GM23338 (cell line): ENCODE measurements around the gene ETFB. TPM values are rescaled to one million over a fixed set of nuclear protein-coding genes. Genes with fewer than 3 reads are reported as not detected.

Experiments used
- ATAC-seq: fragments of 200-7000 bp; cut with Tn5 transposase; 3 replicates; pipeline ENCODE4 v1.9.1; 2020
- DNase-seq: peaks from one replicate; pipeline ENCODE4 v3.0.0-alpha.2; 2015; ENCODE audit warnings: low spot score
- H2AFZ ChIP-seq: fragments of 200-600 bp; sonication (generic); 2 replicates; pipeline ENCODE4 v1.8.0; 2016; ENCODE audit warnings: antibody characterized with exemption, mild to moderate bottlenecking, moderate library complexity
- H3F3A ChIP-seq: fragments of 200-600 bp; sonication (generic); replicated peaks from 2 replicates; pipeline ENCODE4 v1.8.0; 2017; ENCODE audit warnings: antibody characterized with exemption, mixed run types, low read depth
- H3K27ac ChIP-seq: fragments of 200-600 bp; sonication (generic); 2 replicates; pipeline ENCODE4 v1.6.1; 2016; ENCODE audit warnings: low read depth
- H3K27me3 ChIP-seq: fragments of 200-600 bp; sonication (generic); 2 replicates; pipeline ENCODE4 v1.8.0; 2016; ENCODE audit warnings: mild to moderate bottlenecking, mixed run types, moderate library complexity; ENCODE audit not compliant: insufficient read depth
- H3K36me3 ChIP-seq: fragments of 200-600 bp; sonication (generic); 2 replicates; pipeline ENCODE4 v1.8.0; 2016; ENCODE audit warnings: mild to moderate bottlenecking; ENCODE audit not compliant: insufficient read depth
- H3K4me1 ChIP-seq: fragments of 200-600 bp; sonication (generic); 2 replicates; pipeline ENCODE4 v1.8.0; 2016; ENCODE audit warnings: mild to moderate bottlenecking, moderate library complexity; ENCODE audit not compliant: insufficient read depth
- H3K4me2 ChIP-seq: fragments of 200-600 bp; sonication (generic); 2 replicates; pipeline ENCODE4 v1.7.1; 2017; ENCODE audit warnings: mixed run types
- H3K4me3 ChIP-seq: fragments of 200-600 bp; sonication (generic); 2 replicates; pipeline ENCODE4 v1.6.1; 2016; ENCODE audit warnings: mixed run types
- H3K79me2 ChIP-seq: fragments of 200-600 bp; sonication (generic); replicated peaks from 2 replicates; pipeline ENCODE4 v1.8.0; 2017; ENCODE audit warnings: mild to moderate bottlenecking; ENCODE audit not compliant: insufficient read depth
- H3K9me2 ChIP-seq: fragments of 200-600 bp; sonication (generic); 2 replicates; pipeline ENCODE4 v1.8.0; 2017; ENCODE audit not compliant: insufficient read depth
- H4K20me1 ChIP-seq: fragments of 200-600 bp; sonication (generic); replicated peaks from 2 replicates; pipeline ENCODE4 v1.8.0; 2017; ENCODE audit warnings: mild to moderate bottlenecking; ENCODE audit not compliant: insufficient read depth
- H3K27ac Mint-ChIP-seq: 2 replicates; pipeline ENCODE4 v1.8.0; 2020; ENCODE audit warnings: inconsistent platforms, mild to moderate bottlenecking, moderate library complexity, mixed read lengths
- H3K27me3 Mint-ChIP-seq: 3 replicates; pipeline ENCODE4 v1.8.0; 2022; ENCODE audit warnings: low read depth, mild to moderate bottlenecking, moderate library complexity, mixed read lengths, inconsistent platforms; ENCODE audit not compliant: insufficient read depth, poor library complexity
- H3K36me3 Mint-ChIP-seq: 3 replicates; pipeline ENCODE4 v1.8.0; 2021; ENCODE audit warnings: low read depth, mild to moderate bottlenecking, inconsistent platforms, moderate library complexity, mixed read lengths
- H3K4me1 Mint-ChIP-seq: 3 replicates; pipeline ENCODE4 v1.8.0; 2020; ENCODE audit warnings: mild to moderate bottlenecking, inconsistent platforms, mixed read lengths
- H3K4me3 Mint-ChIP-seq: 3 replicates; pipeline ENCODE4 v1.8.0; 2021; ENCODE audit warnings: moderate library complexity, mild to moderate bottlenecking, inconsistent platforms, mixed read lengths
- H3K9me3 Mint-ChIP-seq: 3 replicates; pipeline ENCODE4 v1.8.0; 2020; ENCODE audit warnings: moderate library complexity, mild to moderate bottlenecking, inconsistent platforms, mixed read lengths
- CREB1 ChIP-seq: fragments of 250-450 bp; sonication (Bioruptor Pico); IDR thresholded peaks from 2 replicates; pipeline ENCODE4 v1.5.0; 2020; ENCODE audit warnings: low read depth, mild to moderate bottlenecking, moderate library complexity
- EZH2 ChIP-seq: fragments of 200-600 bp; sonication (generic); IDR thresholded peaks from one replicate; pipeline ENCODE4 v1.8.0; 2017; ENCODE audit warnings: antibody characterized with exemption, mild to moderate bottlenecking, low read depth; ENCODE audit not compliant: unreplicated experiment
- EZH2phosphoT487 ChIP-seq: fragments of 200-600 bp; sonication (generic); IDR thresholded peaks from one replicate; pipeline ENCODE4 v1.8.1; 2018; ENCODE audit warnings: antibody characterized with exemption; ENCODE audit not compliant: unreplicated experiment
- JUNB ChIP-seq: IDR thresholded peaks from one replicate; pipeline ENCODE4 v1.6.1; 2016; ENCODE audit warnings: antibody characterized with exemption; ENCODE audit not compliant: unreplicated experiment
- NANOG ChIP-seq: IDR thresholded peaks from 2 replicates; pipeline ENCODE4 v1.6.1; 2016; ENCODE audit warnings: antibody characterized with exemption, borderline replicate concordance
- POLR2AphosphoS5 ChIP-seq: IDR thresholded peaks from 2 replicates; pipeline ENCODE4 v1.6.1; 2016; ENCODE audit warnings: antibody characterized with exemption, low read depth
- STAT1 ChIP-seq: IDR thresholded peaks from one replicate; pipeline ENCODE4 v1.6.1; 2016; ENCODE audit warnings: antibody characterized with exemption; ENCODE audit not compliant: unreplicated experiment
- ZNF114 ChIP-seq: fragments of 250-450 bp; sonication (Bioruptor Pico); IDR thresholded peaks from 2 replicates; pipeline ENCODE4 v1.5.0; 2020; ENCODE audit warnings: mild to moderate bottlenecking, moderate library complexity
- ZNF331 ChIP-seq: fragments of 250-450 bp; sonication (Bioruptor Pico); IDR thresholded peaks from 2 replicates; pipeline ENCODE4 v1.5.0; 2020; ENCODE audit warnings: low read depth, mild to moderate bottlenecking, moderate library complexity
- polyA plus RNA-seq: library from polyadenylated mRNA; unstranded; fragments of >200 nt; fragmentation: Nextera tagmentation; extraction: Ambion mirVana; gene quantifications from 2 replicates; pipeline ENCODE4 v1.2.1, GENCODE V29; 2016
- total RNA-seq: library from RNA; depleted of rRNA; stranded (reverse); fragments of >200 nt; shearing (Covaris generic); gene quantifications from 2 replicates; pipeline ENCODE4 v1.2.3, GENCODE V29; 2014
- TF ChIP-seq, protein P1 (sequence below): IDR thresholded peaks from 2 replicates; pipeline ENCODE4 v1.6.1; 2016; ENCODE audit warnings: antibody characterized with exemption
- TF ChIP-seq, protein P2 (sequence below): IDR thresholded peaks from one replicate; pipeline ENCODE4 v1.6.1; 2018; ENCODE audit warnings: antibody characterized with exemption; ENCODE audit not compliant: unreplicated experiment
- TF ChIP-seq, protein P3 (sequence below): fragments of 250-450 bp; sonication (Bioruptor Pico); IDR thresholded peaks from 2 replicates; pipeline ENCODE4 v1.5.0; 2020; ENCODE audit warnings: mild to moderate bottlenecking, moderate library complexity
- TF ChIP-seq, protein P4 (sequence below), 2 experiments: fragments of 200-600 bp in 1 of 2; sonication (generic) in 1 of 2; conservative IDR thresholded peaks; 2 replicates each; pipeline versions ENCODE4 v1.5.1 to v1.6.1; 2016 to 2017; ENCODE audit warnings: antibody characterized with exemption in 2 of 2, low read depth in 2 of 2, mild to moderate bottlenecking in 2 of 2, moderate library complexity in 1 of 2

ETFB gene
- total and polyA plus RNA-seq, 2 experiments from 2014 or later, result 37.3 to 63.4 TPM

DNA sequence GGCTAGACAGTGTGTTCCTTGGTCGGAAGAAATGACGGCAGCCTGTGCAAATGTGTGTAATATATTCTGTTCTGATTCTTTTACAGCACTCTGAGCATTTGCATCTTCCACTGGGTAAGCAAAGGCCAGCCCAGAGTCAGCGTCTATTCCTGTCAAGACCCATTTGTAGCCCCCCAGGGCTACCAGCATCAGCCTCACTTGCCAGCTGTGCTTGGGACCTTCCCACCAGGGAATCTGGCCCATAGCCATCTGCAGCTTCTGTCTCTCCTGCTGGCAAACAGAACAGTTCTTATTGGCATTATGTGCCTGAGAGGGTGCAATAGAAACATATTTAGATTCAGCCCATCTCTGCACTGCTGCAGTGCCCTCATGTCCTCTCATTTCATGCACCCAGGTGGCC, 60.7 kb downstream of the ETFB start:
- Mint-ChIP-seq H3K27ac (no peak overlapping the region), H3K4me3 (no peak overlapping the region), H3K9me3 (peaks cover 26% of the 10 kb centered on the region), H3K36me3 (peaks cover 8% of the 10 kb centered on the region; the same call in 2 of the 3 replicates), H3K27me3 (peaks cover 5% of the 10 kb centered on the region), H3K4me1 (peaks cover 11% of the 10 kb centered on the region)
- Histone ChIP-seq H3K4me3 (no peak overlapping the region), H3K27ac (no peak overlapping the region), H3K9me2 (no peaks in the 10 kb centered on the region), H3K79me2 (no peaks in the 10 kb centered on the region), H3K27me3 (no peaks in the 10 kb centered on the region), H3K4me2 (no peak overlapping the region), H3K4me1 (peaks cover 6% of the 10 kb centered on the region), H2AFZ (no peak overlapping the region), H3F3A (no peaks in the 10 kb centered on the region), H4K20me1 (no peaks in the 10 kb centered on the region), H3K36me3 (no peaks in the 10 kb centered on the region)
- TF ChIP-seq, protein P1, sequence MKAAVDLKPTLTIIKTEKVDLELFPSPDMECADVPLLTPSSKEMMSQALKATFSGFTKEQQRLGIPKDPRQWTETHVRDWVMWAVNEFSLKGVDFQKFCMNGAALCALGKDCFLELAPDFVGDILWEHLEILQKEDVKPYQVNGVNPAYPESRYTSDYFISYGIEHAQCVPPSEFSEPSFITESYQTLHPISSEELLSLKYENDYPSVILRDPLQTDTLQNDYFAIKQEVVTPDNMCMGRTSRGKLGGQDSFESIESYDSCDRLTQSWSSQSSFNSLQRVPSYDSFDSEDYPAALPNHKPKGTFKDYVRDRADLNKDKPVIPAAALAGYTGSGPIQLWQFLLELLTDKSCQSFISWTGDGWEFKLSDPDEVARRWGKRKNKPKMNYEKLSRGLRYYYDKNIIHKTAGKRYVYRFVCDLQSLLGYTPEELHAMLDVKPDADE, result no peak
- no peak for TF ChIP-seq STAT1
- TF ChIP-seq CREB1 (CRISPR knock-in tag), result no peak
- TF ChIP-seq, protein P2, sequence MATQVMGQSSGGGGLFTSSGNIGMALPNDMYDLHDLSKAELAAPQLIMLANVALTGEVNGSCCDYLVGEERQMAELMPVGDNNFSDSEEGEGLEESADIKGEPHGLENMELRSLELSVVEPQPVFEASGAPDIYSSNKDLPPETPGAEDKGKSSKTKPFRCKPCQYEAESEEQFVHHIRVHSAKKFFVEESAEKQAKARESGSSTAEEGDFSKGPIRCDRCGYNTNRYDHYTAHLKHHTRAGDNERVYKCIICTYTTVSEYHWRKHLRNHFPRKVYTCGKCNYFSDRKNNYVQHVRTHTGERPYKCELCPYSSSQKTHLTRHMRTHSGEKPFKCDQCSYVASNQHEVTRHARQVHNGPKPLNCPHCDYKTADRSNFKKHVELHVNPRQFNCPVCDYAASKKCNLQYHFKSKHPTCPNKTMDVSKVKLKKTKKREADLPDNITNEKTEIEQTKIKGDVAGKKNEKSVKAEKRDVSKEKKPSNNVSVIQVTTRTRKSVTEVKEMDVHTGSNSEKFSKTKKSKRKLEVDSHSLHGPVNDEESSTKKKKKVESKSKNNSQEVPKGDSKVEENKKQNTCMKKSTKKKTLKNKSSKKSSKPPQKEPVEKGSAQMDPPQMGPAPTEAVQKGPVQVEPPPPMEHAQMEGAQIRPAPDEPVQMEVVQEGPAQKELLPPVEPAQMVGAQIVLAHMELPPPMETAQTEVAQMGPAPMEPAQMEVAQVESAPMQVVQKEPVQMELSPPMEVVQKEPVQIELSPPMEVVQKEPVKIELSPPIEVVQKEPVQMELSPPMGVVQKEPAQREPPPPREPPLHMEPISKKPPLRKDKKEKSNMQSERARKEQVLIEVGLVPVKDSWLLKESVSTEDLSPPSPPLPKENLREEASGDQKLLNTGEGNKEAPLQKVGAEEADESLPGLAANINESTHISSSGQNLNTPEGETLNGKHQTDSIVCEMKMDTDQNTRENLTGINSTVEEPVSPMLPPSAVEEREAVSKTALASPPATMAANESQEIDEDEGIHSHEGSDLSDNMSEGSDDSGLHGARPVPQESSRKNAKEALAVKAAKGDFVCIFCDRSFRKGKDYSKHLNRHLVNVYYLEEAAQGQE, result no peak
- TF ChIP-seq NANOG, result no peak
- TF ChIP-seq POLR2AphosphoS5, result no peak
- no peak for TF ChIP-seq EZH2
- no peak for TF ChIP-seq EZH2phosphoT487
- no peak for TF ChIP-seq JUNB
- TF ChIP-seq, protein P3, sequence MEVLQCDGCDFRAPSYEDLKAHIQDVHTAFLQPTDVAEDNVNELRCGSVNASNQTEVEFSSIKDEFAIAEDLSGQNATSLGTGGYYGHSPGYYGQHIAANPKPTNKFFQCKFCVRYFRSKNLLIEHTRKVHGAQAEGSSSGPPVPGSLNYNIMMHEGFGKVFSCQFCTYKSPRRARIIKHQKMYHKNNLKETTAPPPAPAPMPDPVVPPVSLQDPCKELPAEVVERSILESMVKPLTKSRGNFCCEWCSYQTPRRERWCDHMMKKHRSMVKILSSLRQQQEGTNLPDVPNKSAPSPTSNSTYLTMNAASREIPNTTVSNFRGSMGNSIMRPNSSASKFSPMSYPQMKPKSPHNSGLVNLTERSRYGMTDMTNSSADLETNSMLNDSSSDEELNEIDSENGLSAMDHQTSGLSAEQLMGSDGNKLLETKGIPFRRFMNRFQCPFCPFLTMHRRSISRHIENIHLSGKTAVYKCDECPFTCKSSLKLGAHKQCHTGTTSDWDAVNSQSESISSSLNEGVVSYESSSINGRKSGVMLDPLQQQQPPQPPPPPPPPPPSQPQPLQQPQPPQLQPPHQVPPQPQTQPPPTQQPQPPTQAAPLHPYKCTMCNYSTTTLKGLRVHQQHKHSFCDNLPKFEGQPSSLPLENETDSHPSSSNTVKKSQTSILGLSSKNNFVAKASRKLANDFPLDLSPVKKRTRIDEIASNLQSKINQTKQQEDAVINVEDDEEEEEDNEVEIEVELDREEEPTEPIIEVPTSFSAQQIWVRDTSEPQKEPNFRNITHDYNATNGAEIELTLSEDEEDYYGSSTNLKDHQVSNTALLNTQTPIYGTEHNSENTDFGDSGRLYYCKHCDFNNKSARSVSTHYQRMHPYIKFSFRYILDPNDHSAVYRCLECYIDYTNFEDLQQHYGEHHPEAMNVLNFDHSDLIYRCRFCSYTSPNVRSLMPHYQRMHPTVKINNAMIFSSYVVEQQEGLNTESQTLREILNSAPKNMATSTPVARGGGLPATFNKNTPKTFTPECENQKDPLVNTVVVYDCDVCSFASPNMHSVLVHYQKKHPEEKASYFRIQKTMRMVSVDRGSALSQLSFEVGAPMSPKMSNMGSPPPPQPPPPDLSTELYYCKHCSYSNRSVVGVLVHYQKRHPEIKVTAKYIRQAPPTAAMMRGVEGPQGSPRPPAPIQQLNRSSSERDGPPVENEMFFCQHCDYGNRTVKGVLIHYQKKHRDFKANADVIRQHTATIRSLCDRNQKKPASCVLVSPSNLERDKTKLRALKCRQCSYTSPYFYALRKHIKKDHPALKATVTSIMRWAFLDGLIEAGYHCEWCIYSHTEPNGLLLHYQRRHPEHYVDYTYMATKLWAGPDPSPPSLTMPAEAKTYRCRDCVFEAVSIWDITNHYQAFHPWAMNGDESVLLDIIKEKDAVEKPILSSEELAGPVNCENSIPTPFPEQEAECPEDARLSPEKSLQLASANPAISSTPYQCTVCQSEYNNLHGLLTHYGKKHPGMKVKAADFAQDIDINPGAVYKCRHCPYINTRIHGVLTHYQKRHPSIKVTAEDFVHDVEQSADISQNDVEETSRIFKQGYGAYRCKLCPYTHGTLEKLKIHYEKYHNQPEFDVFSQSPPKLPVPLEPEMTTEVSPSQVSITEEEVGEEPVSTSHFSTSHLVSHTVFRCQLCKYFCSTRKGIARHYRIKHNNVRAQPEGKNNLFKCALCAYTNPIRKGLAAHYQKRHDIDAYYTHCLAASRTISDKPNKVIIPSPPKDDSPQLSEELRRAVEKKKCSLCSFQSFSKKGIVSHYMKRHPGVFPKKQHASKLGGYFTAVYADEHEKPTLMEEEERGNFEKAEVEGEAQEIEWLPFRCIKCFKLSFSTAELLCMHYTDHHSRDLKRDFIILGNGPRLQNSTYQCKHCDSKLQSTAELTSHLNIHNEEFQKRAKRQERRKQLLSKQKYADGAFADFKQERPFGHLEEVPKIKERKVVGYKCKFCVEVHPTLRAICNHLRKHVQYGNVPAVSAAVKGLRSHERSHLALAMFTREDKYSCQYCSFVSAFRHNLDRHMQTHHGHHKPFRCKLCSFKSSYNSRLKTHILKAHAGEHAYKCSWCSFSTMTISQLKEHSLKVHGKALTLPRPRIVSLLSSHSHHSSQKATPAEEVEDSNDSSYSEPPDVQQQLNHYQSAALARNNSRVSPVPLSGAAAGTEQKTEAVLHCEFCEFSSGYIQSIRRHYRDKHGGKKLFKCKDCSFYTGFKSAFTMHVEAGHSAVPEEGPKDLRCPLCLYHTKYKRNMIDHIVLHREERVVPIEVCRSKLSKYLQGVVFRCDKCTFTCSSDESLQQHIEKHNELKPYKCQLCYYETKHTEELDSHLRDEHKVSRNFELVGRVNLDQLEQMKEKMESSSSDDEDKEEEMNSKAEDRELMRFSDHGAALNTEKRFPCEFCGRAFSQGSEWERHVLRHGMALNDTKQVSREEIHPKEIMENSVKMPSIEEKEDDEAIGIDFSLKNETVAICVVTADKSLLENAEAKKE (CRISPR knock-in tag), result no peak
- TF ChIP-seq ZNF114, result no peak
- TF ChIP-seq, protein P4, sequence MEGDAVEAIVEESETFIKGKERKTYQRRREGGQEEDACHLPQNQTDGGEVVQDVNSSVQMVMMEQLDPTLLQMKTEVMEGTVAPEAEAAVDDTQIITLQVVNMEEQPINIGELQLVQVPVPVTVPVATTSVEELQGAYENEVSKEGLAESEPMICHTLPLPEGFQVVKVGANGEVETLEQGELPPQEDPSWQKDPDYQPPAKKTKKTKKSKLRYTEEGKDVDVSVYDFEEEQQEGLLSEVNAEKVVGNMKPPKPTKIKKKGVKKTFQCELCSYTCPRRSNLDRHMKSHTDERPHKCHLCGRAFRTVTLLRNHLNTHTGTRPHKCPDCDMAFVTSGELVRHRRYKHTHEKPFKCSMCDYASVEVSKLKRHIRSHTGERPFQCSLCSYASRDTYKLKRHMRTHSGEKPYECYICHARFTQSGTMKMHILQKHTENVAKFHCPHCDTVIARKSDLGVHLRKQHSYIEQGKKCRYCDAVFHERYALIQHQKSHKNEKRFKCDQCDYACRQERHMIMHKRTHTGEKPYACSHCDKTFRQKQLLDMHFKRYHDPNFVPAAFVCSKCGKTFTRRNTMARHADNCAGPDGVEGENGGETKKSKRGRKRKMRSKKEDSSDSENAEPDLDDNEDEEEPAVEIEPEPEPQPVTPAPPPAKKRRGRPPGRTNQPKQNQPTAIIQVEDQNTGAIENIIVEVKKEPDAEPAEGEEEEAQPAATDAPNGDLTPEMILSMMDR (conservative IDR thresholded peaks at IDR 0.05; ENCODE audit: low read depth in 2 of 2), result no peak
- no peak for TF ChIP-seq ZNF331
- ATAC-seq (no peak), DNase-seq (no peak)
